Colonic mucosa (tissue), 4 donors: ENCODE data around the gene PADI1. TPM values are rescaled to one million over a fixed set of nuclear protein-coding genes. Genes with fewer than 3 reads are reported as not detected.

Source experiments
- DNase-seq: peaks from one replicate; pipeline ENCODE4 v3.0.0-alpha.2; 2020
- H3K27ac ChIP-seq: fragments of 200-600 bp; one replicate; pipeline ENCODE4 v1.8.0; 2021
- H3K27me3 ChIP-seq: fragments of 200-600 bp; one replicate; pipeline ENCODE4 v1.8.0; 2021
- H3K36me3 ChIP-seq: fragments of 200-600 bp; one replicate; pipeline ENCODE4 v1.8.0; 2021
- H3K4me1 ChIP-seq: fragments of 200-600 bp; one replicate; pipeline ENCODE4 v1.8.0; 2021; ENCODE audit warnings: mild to moderate bottlenecking
- H3K4me3 ChIP-seq: fragments of 200-600 bp; one replicate; pipeline ENCODE4 v1.8.0; 2021
- H3K9ac ChIP-seq, 2 donors: one replicate each; pipeline ENCODE4 v1.7.0; 2013; ENCODE audit warnings: control low read depth in 2 of 2, low read depth in 2 of 2, low read length in 2 of 2
- H3K9me3 ChIP-seq: fragments of 200-600 bp; one replicate; pipeline ENCODE4 v1.8.0; 2021
- intact Hi-C: fragments of 100-400 bp; cut with DNase I; formaldehyde crosslinking; loops from one replicate; pipeline ENCODE4 v1.14.1; 2022
- total RNA-seq, 2 donors: library from RNA; stranded (reverse); fragmentation: NEBNext Ultra II Directional in 1 of 2; extraction: Animal tissue kit (Norgen Biotek cat#: 25700) in 1 of 2; gene quantifications; one replicate each; pipeline ENCODE4 v1.2.1, GENCODE V29; 2021
- TF ChIP-seq, protein P1 (sequence below): fragments of 200-600 bp; IDR thresholded peaks from one replicate; pipeline ENCODE4 v1.8.0; 2022; ENCODE audit warnings: antibody characterized with exemption, mild to moderate bottlenecking
- donor health status: healthy.
- donor health status: DM: no; HTN: no; CAD: no.
- donor health status: DM: no; HTN: no; CAD: no.

PADI1 gene
- total RNA-seq, 2 donors from 2014 or later, result 0.47 to 0.50 TPM

DNA sequence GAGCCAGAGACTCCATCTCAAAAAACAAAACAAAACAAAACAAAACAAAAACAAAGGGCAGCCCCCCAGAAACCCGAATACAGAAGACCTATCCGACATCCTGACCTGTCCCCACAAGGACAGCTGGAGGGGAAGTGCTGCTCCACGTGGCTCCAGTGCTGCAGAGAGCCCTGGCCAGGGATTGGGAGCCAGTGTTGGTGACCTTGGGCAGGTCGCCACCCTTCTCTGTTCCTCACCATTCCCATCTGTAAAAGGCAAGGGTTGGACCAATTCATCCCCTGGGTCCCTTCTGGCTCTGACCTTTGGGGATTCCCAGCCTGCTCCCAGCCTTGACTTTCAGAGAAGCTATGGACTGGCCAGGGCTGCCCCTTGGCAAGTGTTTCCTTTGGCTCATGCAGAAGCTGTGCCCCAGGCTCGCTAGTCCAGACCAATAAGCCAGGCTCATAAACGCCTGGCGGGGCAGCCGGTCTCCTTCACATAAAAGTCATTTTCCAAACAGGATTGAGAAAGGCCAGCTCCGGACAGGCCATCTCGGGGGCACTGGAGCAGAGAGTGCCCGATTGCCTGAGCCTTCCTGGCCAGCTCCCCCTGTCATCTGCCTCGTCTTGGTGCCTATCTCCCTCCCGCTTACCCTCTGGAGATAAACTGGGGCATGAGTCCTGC, 20.0 kb upstream of the PADI1 start:
- no peak overlapping the region for H3K27ac ChIP-seq
- DNase-seq, result no peak
- H3K4me3 ChIP-seq, result no peak overlapping the region
- no peaks in the 10 kb centered on the region for H3K27me3 ChIP-seq
- intact Hi-C loops, result no loop called here
- no peaks in the 10 kb centered on the region for H3K36me3 ChIP-seq
- TF ChIP-seq, protein P1, sequence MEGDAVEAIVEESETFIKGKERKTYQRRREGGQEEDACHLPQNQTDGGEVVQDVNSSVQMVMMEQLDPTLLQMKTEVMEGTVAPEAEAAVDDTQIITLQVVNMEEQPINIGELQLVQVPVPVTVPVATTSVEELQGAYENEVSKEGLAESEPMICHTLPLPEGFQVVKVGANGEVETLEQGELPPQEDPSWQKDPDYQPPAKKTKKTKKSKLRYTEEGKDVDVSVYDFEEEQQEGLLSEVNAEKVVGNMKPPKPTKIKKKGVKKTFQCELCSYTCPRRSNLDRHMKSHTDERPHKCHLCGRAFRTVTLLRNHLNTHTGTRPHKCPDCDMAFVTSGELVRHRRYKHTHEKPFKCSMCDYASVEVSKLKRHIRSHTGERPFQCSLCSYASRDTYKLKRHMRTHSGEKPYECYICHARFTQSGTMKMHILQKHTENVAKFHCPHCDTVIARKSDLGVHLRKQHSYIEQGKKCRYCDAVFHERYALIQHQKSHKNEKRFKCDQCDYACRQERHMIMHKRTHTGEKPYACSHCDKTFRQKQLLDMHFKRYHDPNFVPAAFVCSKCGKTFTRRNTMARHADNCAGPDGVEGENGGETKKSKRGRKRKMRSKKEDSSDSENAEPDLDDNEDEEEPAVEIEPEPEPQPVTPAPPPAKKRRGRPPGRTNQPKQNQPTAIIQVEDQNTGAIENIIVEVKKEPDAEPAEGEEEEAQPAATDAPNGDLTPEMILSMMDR, result no peak
- H3K9me3 ChIP-seq, result no peaks in the 10 kb centered on the region
- no peak overlapping the region for H3K9ac ChIP-seq
- H3K4me1 ChIP-seq, result no peaks in the 10 kb centered on the region

DNA sequence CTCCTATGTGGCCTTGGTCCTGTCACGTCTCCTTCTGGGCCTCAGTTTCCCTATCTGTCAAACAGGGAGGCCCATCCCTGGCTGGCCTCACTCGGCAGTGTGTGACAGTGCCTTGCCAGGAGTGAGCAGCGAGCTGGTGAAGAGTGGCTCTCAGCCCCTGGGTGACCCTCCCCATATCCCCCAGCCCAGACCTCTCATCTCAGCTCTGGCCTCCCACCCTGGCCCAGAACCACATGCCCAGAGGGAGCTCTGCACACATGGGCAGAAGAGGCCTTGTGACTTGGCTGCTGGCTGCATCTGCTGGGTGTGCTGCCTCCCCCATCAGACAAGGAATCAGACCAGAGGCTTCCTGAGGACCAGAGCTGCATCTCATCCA, 19.5 kb upstream of the PADI1 start:
- Histone ChIP-seq H3K9me3 (no peaks in the 10 kb centered on the region), H3K4me1 (no peaks in the 10 kb centered on the region), H3K36me3 (no peaks in the 10 kb centered on the region), H3K4me3 (no peak overlapping the region), H3K9ac (no peak overlapping the region), H3K27ac (no peak overlapping the region), H3K27me3 (no peaks in the 10 kb centered on the region)
- intact Hi-C loops, result no loop called here
- TF ChIP-seq, protein P1, result no peak
- DNase-seq, result no peak

DNA sequence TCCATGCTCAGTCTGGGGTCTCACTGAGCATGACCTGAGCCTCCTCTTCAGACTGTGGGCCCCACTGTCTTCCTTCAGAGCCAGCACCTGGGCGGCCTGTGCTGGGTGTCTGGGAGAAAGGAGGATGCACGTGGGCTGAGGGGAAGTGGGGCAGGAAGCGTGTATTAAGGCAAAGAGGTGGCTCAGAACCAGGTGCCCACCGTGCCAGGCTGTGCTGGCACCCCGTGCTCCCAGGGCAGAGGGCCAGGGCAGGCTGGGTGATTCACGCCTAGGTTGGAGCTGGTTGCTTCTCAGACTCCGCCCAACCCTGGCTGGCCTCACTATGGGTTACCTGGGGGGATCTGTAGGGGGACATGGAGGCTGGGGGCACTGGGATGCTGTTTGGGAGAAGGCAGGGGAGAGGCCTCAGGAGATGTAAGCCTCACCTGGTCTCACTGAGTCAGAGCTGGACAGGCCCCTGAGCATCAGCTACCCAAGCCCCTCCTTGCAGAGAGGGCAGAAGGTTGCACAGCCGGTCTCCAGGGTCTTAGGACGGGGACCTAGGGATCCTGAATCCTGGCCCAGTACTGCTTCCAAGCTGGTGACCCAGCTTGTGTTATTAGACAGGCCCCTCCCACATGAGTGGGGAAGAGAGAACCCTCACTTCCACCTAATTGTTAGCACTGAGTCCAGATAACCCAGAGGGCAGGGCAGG, 18.6 kb upstream of the PADI1 start:
- H3K4me1 ChIP-seq, result no peaks in the 10 kb centered on the region
- H3K36me3 ChIP-seq, result no peaks in the 10 kb centered on the region
- intact Hi-C loops, result no loop called here
- H3K4me3 ChIP-seq, result no peak overlapping the region
- no peak overlapping the region for H3K9ac ChIP-seq
- H3K27ac ChIP-seq, result no peak overlapping the region
- TF ChIP-seq, protein P1, result no peak
- H3K27me3 ChIP-seq, result no peaks in the 10 kb centered on the region
- no peak for DNase-seq
- no peaks in the 10 kb centered on the region for H3K9me3 ChIP-seq

DNA sequence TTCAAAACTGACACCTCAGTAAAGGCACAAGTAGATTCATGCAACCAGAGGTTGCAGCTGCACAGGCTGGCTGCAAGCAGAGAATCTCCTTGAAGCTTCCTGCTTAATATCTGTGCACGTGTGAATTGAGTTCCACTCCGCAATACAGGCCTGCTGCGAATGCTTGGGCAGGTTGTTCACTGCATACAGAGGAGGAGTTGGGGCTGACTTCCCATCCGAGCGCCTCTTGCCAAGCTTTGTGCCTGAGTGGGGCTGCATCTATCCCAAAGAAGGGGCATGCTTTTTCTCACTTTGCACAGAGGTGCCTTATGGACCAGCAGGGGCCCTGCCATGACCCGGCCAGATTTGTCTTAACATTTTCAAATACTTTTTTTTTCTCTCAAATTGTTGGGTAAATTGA, 17.9 kb upstream of the PADI1 start:
- no peaks in the 10 kb centered on the region for H3K4me1 ChIP-seq
- DNase-seq, result no peak
- H3K9me3 ChIP-seq, result no peaks in the 10 kb centered on the region
- no peaks in the 10 kb centered on the region for H3K27me3 ChIP-seq
- no peak overlapping the region for H3K4me3 ChIP-seq
- TF ChIP-seq, protein P1, result no peak
- intact Hi-C loops, result no loop called here
- no peaks in the 10 kb centered on the region for H3K36me3 ChIP-seq
- no peak overlapping the region for H3K9ac ChIP-seq
- H3K27ac ChIP-seq, result no peak overlapping the region

DNA sequence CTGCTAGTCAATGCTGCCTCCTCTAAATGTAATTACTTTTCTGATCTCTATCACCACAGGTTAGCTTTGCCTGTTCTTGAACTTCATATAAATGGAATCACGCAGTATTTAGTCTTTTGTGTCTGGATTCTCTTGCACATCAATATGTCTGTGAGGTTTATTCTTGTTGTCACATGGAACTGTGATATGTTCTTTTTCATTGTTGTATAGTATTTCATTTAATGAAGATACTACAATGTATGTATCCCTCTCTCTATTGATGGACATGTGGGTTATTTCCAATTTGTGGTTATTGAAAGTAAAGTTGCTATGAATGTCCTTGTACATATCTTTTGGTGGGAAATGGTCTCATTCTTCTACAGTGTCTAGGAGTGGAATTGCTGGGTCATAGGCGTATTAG, 16.7 kb upstream of the PADI1 start:
- Histone ChIP-seq H3K4me3 (no peak overlapping the region), H3K27ac (no peak overlapping the region), H3K27me3 (no peaks in the 10 kb centered on the region), H3K4me1 (no peaks in the 10 kb centered on the region), H3K9me3 (no peaks in the 10 kb centered on the region), H3K36me3 (no peaks in the 10 kb centered on the region), H3K9ac (no peak overlapping the region)
- intact Hi-C loops, result no loop called here
- TF ChIP-seq, protein P1, result no peak
- DNase-seq, result no peak
